NT2/D1 (cell line): ENCODE data around the gene LIPC.

Source experiments
- SUZ12 ChIP-seq: IDR thresholded peaks from 2 replicates; pipeline ENCODE4 v1.6.1; 2011; ENCODE audit not compliant: insufficient read length, insufficient read depth; ENCODE audit errors: extremely low read depth
- YY1 ChIP-seq: IDR thresholded peaks from 2 replicates; pipeline ENCODE4 v1.6.1; 2011; ENCODE audit not compliant: insufficient read length, insufficient read depth
- ZNF274 ChIP-seq: IDR thresholded peaks from 2 replicates; pipeline ENCODE4 v1.6.1; 2011; ENCODE audit warnings: mild to moderate bottlenecking, low read depth, low read length

- TF ChIP-seq ZNF274: no peak
- no peak for TF ChIP-seq SUZ12
- TF ChIP-seq YY1: no peak
Observed at GRCh38 chr15:58522865-58523264, 91.1 kb downstream of the LIPC start.
